Measurements from ENCODE around the gene CNOT10. TPM values are rescaled to one million over a fixed set of nuclear protein-coding genes. Genes with fewer than 3 reads are reported as not detected.
A peak's percentile ranks its signal among the peaks of the same experiment; 100 is the strongest.

Gene CNOT10
- total and polyA plus RNA-seq, 4 donors: 14.1 to 57.5 (median 22.1) TPM

DNA sequence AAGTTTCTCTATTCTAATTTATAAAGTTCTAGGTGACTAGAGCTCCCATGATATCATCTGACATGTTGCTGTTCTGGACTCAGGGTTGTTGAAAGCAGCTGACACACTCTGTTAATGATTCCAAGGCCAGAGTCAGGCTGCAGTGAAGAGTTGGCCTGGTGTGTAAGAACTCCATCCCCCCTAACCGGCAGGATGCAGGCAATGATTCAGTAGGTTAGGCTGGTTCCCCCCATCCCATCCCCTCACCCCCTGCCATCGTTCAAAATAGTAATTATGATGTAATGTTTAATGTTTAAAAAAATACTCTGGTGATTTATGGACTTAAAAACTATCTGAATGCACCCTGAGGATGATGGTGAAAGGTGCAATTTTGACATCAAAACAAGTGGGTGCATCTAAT, 128.2 kb downstream of the CNOT10 start:
- Histone ChIP-seq H3K27me3 (ENCODE audit: control insufficient read depth in 3 of 3, insufficient read depth in 3 of 3, low read length in 2 of 3) (peaks cover 0 to 2% (median 0%) of the 10 kb centered on the region in 3 donors), H3K27ac (ENCODE audit: low read depth in 1 of 2, low read length in 1 of 2) (no peak overlapping the region), H3K36me3 (ENCODE audit: control insufficient read depth in 4 of 4, insufficient read depth in 4 of 4, low read length in 4 of 4) (no peaks in the 10 kb centered on the region), H3K9ac (ENCODE audit: insufficient read depth in 1 of 2, low read length in 2 of 2) (no peak overlapping the region), H3K4me1 (ENCODE audit: control insufficient read depth in 5 of 5, insufficient read depth in 5 of 5, low read length in 5 of 5) (peaks cover 0 to 12% (median 4%) of the 10 kb centered on the region in 5 donors), H3K9me3 (ENCODE audit: control insufficient read depth in 4 of 4, insufficient read depth in 3 of 4, low read length in 3 of 4) (no peaks in the 10 kb centered on the region), H3K4me3 (no peak overlapping the region)
- TF ChIP-seq, protein P1, sequence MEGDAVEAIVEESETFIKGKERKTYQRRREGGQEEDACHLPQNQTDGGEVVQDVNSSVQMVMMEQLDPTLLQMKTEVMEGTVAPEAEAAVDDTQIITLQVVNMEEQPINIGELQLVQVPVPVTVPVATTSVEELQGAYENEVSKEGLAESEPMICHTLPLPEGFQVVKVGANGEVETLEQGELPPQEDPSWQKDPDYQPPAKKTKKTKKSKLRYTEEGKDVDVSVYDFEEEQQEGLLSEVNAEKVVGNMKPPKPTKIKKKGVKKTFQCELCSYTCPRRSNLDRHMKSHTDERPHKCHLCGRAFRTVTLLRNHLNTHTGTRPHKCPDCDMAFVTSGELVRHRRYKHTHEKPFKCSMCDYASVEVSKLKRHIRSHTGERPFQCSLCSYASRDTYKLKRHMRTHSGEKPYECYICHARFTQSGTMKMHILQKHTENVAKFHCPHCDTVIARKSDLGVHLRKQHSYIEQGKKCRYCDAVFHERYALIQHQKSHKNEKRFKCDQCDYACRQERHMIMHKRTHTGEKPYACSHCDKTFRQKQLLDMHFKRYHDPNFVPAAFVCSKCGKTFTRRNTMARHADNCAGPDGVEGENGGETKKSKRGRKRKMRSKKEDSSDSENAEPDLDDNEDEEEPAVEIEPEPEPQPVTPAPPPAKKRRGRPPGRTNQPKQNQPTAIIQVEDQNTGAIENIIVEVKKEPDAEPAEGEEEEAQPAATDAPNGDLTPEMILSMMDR (IDR thresholded peaks at IDR 0.05; ENCODE audit: control extremely low read depth, extremely low read depth): no peak
- no peak for ATAC-seq (ENCODE audit: insufficient read depth, low FRiP score)
- 17 to 31% methylated on average over 2 of the region's 2 CpGs for WGBS, 2 donors
- peak in 1 of 3 donors; percentile 60 for DNase-seq

DNA sequence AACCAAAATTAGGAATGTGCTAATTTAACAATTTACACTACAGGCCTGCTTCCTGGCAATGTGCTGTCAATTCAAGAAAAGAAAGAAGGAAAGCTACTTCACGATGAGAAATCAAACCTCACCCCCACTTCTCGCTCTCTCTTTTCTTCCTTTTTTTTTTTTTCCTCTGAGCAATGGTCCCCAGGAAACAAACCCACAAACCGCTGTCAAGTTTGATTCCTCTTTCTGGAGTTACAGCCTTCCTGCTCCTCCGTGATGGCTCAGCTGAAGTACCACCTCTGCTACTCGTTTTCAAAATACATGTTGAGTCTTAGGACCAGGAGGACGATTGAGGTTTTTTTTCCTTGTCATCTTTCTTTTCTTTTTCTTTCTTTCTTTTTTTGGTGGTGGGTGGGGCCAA, 129.4 kb downstream of the CNOT10 start:
- TF ChIP-seq, protein P1 (IDR thresholded peaks at IDR 0.05; ENCODE audit: control extremely low read depth, extremely low read depth): no peak
- Histone ChIP-seq H3K4me1 (ENCODE audit: control insufficient read depth in 5 of 5, insufficient read depth in 5 of 5, low read length in 5 of 5) (peaks cover 0 to 17% (median 4%) of the 10 kb centered on the region in 5 donors), H3K27ac (ENCODE audit: low read depth in 1 of 2, low read length in 1 of 2) (no peak overlapping the region), H3K9me3 (ENCODE audit: control insufficient read depth in 4 of 4, insufficient read depth in 3 of 4, low read length in 3 of 4) (peaks cover 0 to 2% (median 0%) of the 10 kb centered on the region in 4 donors), H3K36me3 (ENCODE audit: control insufficient read depth in 4 of 4, insufficient read depth in 4 of 4, low read length in 4 of 4) (no peaks in the 10 kb centered on the region), H3K4me3 (no peak overlapping the region), H3K27me3 (ENCODE audit: control insufficient read depth in 3 of 3, insufficient read depth in 3 of 3, low read length in 2 of 3) (peaks cover 4 to 7% (median 6%) of the 10 kb centered on the region in 3 donors), H3K9ac (ENCODE audit: insufficient read depth in 1 of 2, low read length in 2 of 2) (no peak overlapping the region)
- ATAC-seq (ENCODE audit: insufficient read depth, low FRiP score) (no peak), DNase-seq (no peak)
- WGBS, 2 donors: 12 to 61% methylated on average over 6 of the region's 6 CpGs

DNA sequence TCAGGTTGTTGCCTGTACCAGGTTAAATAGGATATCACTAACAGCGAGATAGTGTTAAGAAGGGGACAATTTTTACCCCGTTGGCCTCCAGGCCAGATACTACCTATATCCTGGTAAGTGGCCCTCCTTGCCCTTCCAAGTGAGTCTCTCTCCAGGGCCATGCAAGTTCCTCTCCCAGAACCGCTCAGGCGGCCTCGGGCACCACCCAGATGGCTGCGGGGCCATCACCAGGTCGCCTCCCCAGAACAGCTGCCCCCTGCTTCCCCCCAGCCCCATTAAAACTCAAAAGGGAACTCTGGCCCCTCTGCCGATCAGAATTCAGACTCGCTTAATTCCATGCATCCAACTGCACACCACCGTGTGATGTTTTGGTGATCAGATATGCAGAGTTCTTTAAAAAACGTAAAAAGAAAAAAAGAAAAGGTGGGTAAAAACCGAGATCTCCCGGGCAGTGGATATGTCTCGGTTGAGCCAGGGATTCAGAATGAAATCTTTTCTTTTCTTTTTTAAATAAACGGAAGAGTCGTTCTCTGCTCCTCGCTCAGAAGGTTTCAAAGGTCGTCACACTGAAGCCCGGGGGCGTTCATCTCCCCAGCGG, 131.0 kb downstream of the CNOT10 start:
- no peak overlapping the region for H3K27ac ChIP-seq (ENCODE audit: low read depth in 1 of 2, low read length in 1 of 2)
- no peak for ATAC-seq (ENCODE audit: insufficient read depth, low FRiP score)
- H3K36me3 ChIP-seq (ENCODE audit: control insufficient read depth in 4 of 4, insufficient read depth in 4 of 4, low read length in 4 of 4): no peaks in the 10 kb centered on the region
- 10 to 14% methylated on average over 20 to 21 of the region's 21 CpGs for WGBS, 2 donors
- no peak overlapping the region for H3K4me3 ChIP-seq
- H3K27me3 ChIP-seq (ENCODE audit: control insufficient read depth in 3 of 3, insufficient read depth in 3 of 3, low read length in 2 of 3): peaks cover 4 to 9% (median 9%) of the 10 kb centered on the region in 3 donors
- peaks cover 0 to 2% (median 0%) of the 10 kb centered on the region in 4 donors for H3K9me3 ChIP-seq (ENCODE audit: control insufficient read depth in 4 of 4, insufficient read depth in 3 of 4, low read length in 3 of 4)
- peaks cover 0 to 21% (median 4%) of the 10 kb centered on the region in 5 donors for H3K4me1 ChIP-seq (ENCODE audit: control insufficient read depth in 5 of 5, insufficient read depth in 5 of 5, low read length in 5 of 5)
- TF ChIP-seq, protein P1 (IDR thresholded peaks at IDR 0.05; ENCODE audit: control extremely low read depth, extremely low read depth): no peak
- DNase-seq: no peak
- H3K9ac ChIP-seq (ENCODE audit: insufficient read depth in 1 of 2, low read length in 2 of 2): no peak overlapping the region

All from lung (tissue), 12 donors.